NCI-H524 (cell line): ENCODE measurements around the gene ANTKMT.
"Not testable (repeated sequence)": the region's sequence is repeated elsewhere in the genome, so short reads cannot be mapped to it uniquely, and the experiment has no call there.

Experiments used
- DNase-seq, 2 experiments: peaks; one replicate each; lab custom pipeline; 2025; lab: John Stamatoyannopoulos, UW

Gene ANTKMT

DNA sequence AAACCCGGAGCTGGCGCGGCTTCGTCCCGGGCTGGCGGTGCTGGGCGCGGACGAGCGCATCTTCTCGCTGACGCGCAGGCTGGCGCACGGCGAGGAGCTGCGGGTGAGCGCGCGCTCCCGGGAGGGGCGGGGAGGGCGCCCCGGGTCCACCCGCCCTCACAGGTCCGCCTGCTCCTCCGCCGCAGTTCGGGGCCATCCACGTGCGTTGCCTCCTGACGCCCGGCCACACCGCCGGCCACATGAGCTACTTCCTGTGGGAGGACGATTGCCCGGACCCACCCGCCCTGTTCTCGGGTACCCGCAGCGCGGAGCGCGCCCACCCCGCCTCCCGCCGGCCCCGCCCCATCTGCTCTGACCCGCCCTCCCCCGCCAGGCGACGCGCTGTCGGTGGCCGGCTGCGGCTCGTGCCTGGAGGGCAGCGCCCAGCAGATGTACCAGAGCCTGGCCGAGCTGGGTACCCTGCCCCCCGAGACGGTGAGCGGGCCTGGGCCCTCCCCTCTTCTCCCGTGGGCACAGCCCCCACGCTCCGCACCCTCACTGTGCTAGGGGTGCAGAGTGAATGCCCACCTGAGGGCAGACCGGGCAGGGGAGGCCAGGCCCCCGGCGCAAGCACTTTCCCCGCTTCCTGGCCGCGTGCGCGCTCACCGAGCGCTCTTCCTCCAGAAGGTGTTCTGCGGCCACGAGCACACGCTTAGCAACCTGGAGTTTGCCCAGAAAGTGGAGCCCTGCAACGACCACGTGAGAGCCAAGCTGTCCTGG, 7.4 kb downstream of the ANTKMT start:
- peak; percentile 56 to 78 for DNase-seq

DNA sequence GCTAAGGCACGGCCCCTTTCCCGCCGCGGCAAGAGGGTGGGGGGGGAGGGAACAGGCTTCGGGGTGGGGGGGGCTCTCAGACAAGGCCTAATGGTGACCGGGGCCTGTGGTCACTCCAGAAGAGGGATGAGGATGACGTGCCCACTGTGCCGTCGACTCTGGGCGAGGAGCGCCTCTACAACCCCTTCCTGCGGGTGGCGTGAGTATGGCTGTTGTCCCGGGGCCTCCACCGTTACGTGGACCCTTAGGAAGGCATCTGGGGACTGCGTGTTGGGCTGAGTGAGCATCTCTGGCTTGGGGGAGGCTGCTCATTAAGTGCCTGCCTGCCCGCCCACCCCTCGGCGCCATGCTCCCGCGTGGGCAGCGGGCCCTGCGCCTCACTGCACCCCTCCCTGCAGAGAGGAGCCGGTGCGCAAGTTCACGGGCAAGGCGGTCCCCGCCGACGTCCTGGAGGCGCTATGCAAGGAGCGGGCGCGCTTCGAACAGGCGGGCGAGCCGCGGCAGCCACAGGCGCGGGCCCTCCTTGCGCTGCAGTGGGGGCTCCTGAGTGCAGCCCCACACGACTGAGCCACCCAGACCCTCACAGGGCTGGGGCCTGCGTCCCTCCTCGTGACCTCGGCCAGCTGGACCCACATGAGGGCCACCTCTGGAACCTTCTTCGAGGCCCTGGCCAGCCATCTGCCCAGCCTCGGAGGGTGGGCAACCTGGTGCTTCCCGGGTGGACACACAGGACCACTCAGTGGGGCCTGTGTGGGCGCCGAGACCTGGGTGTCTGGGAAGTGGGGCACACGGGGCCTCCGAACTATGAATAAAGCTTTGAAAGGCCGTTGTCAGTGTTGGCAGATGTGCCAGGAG, 8.2 kb downstream of the ANTKMT start:
- DNase-seq = no peak

GRCh38 chr16:729768-730665, 9.1 kb downstream of the ANTKMT start:
- DNase-seq = no peak

DNA sequence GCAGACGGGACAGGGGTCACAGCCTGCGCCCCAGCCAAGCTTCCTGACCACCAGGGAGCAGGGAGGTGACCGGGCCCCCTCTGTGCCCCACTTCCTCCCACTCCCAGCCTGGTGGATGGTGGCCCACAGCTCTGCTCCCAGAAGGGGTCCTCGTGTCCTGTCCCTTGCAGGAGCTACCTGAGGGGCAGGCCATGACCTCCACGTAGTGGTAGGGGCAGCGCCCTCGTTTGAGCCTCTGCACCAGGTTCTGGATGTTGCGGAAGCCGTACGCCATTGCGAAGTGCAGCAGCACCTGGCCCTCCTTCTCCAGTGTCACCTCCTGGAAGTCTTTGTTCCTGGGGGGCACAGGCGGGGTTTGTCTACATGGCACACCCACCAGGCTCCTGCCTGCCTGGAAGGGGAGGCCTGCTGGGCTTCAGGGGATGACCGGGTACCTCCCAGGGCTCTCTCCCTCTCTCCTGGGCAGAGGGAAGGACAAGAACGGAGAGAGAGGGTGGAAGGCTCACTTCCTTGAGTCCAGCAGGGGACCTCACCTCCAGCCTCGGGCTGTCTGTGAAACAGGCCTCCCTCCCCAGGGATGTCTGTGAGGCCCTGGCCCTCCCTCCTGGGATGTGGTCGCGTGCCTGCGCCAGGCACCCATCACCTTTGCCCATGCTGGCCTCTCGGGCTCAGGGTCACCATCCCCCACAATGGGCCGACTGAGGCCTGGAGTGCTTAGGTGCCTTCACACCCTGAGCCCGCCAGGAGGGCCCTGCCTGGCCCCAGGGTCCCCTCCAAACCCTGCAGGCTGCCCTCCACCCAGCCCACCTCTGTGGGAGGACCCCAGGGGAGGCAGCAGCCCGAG, 9.9 kb downstream of the ANTKMT start:
- DNase-seq = no peak

- no peak for DNase-seq
Measured at GRCh38 chr16:732332-732731, 11.4 kb downstream of the ANTKMT start.

DNA sequence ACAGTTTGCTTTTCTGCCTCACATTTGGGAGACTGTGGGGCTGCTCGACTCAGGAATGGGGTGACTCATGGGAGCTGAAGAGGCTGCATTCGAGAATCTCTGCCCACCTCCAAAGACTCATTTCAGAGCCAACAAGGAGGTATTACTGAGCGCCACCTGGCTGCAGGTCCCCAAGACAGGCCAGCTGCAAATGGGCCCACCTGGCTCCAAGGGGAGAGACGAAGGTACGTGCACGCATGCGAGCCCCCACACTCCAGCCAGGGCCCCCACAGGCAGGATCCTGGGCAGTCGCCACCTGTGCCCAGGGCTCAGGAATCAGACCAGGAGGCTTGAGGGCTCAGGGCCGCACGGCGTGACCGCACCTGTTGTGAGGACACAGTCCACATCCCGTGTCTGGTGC, 12.0 kb downstream of the ANTKMT start:
- DNase-seq = no peak

DNA sequence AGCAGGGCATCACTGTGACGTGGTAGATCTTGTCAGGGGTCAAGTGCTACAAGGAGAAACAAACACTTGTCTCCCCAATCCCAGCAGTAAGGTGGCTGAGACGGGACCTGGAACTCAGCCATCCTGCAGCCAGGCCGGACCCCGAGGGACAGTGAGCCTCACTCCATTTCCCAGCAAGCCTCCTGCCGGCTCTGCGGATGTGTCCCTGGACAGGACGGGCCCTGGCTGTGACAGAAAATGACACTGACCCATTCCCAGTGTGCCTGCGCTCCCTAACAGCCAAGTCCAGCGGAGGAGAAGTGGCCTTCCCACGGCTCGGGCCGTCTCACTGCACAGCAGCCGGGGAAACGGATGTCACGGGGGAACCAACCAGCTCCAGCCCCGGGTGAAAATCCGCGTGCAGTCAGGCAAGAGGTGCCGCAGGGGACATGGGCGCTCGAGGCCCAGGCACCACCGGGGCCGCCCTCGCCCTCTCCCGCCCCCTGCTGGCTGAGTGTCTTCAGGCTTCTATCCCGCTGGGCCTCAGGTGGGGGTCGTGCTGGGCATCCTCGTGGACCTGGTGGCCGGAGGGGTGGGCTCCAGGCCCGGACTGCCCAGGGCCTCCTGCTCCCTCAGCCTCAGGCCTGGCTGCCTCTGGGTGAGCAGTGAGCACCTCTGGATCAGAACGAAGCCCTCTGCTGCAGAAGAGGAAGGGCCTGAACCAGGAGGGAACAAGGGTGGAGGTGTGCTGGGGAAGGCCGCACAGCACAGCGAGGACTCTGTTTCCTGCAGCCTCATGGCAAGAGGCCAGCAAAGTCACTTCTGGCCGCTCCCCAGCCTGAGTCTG, 12.6 kb downstream of the ANTKMT start:
- no peak for DNase-seq

GRCh38 chr16:734208-734980, 13.4 kb downstream of the ANTKMT start:
- no peak for DNase-seq

DNA sequence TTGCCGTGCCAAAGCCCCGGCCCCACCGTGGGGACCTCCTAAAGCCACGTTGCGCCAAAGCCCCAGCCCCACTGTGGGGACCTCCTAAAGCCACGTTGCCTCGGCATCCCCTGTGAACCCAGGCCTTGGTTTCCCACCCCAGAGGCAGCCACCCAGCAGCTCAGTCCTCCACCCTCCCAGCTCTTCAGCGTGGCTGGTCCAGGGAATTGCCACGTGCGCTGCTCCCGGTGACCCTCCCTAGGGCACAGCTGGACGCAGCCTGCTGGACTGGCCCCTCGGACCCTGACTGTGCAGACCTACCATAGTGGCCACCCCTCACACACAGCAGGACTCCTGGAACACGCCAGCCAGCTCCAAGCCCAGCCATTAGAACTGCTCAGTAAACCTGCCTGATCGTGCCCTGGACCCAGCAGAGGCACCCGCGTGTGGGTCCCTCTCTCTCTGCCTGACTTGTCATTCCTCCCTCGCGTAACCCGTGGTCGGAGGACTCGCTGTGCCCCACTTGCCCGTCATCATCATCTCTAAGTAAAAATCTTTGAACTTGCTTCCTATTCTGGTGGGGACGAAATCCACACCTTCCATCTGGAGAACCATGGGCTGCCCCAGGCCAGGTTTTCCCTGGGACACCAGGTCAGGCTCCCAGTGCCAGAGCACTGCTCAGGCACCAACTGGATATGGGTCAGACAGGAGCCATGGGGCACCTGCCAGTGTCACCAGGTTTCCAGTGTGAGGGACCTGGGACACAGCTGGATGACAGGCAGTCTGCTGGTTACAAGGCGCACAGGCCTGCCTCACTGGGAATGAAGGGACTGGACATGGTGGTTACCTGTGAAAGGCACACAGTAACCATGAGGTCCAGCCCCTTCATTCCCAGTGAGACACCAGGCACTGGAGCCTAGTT, 14.3 kb downstream of the ANTKMT start:
- no peak for DNase-seq

DNA sequence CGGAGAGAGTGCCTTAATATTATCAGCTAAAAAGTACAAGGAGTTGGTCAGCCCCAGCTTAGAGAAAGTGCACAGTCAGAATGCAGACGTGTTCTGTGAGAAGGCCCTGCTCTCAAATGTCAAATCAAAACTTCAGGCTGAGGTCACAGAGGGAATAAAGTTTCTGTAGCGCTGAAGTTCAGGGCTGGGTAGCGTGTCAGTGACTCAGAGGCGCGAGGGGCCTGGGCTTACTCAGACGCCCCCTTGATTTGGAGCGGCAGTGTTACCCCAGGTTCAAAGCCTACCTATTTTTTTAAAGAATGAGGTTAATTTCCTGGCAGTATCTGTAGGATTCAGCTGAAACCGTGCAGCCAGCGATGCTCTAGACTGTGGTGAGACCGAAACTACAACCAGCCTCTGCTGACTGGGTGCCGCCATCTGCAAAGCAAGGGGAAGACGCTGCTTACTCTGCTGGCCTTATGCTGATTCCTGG, 15.1 kb downstream of the ANTKMT start:
- no peak for DNase-seq

DNA sequence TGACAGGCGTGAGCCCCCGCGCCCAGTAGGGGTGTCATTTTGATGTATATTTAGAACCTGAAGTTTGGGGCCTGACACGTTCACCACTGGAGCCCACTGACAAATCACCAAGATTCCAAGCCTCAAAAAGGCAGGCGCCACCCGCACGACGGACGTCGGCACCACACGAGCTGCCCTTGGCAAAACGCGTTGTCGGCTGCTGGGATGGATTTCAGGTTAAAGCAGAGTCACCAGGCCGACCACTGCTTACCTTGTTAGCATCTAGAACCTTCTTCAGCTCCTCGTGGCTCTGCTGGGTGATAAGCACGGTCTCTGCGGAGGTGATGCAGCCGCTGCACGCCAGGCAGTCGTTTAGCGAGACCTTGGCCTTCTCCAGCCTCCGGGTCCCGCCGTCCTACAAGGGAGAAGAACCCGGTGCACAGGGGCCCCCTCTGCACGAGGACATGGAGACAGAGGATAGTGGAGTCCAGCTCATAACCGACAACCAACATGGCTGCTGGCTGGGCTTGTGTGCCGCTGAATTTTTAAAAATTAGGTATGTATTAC, 16.1 kb downstream of the ANTKMT start:
- no peak for DNase-seq

- no peak for DNase-seq
Measured at GRCh38 chr16:739560-740458, 18.9 kb downstream of the ANTKMT start.

DNA sequence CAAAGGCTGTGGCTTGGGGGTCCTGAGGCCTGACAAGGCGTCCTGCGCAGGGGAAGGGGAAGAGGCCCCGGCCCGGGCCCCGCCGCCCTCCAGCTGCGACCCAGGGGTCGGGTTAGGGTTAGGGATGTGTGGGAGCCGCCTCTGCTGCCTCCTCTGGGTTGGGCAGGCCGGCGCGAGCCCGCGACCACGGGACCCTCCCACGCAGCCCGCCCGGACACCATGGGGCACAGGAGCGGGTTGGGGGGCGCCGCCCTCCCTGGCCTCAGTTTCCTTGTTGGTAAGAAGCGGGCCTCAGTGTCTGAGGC, 19.5 kb downstream of the ANTKMT start:
- DNase-seq = no peak

- peak; percentile 65 to 86 for DNase-seq
Measured at GRCh38 chr16:740764-741505, 20.0 kb downstream of the ANTKMT start, which contains the start of gene CIAO3. CIAO3 (minus strand) TSS chr16:740997; CDS start chr16:740985, 12 bp downstream.

DNA sequence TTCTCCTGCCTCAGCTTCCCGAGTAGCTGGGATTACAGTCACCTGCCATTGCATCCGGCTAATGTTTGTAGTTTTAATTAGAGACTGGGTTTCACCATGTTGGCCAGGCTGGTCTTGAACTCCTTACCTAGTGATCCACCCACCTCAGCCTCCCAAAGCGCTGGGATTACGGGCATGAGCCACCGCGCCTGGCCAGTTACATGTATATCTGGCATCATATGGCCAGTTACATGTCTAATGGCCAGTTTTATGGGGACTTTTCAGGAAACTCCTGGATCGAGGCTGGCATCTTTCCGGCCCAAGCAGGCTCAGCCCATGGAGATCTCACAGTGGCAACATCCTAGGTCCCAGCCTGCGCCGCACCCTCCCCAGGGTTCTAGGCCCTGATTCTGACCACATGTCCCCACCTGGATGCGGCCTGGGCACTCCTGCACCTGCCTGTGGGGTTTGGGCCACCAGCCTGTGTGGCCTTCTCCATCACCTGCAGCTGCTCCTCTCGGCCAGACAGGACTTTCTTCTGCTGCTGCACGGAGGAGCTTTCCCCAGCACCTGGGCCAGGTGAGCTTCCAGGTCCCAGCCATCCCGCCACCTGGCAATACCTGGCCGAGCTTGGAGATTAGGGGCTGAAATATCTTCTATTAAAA, 21.2 kb downstream of the ANTKMT start:
- DNase-seq = no peak

- DNase-seq = not testable (repeated sequence)
Measured at GRCh38 chr16:742894-743293, 21.9 kb downstream of the ANTKMT start.
